Measurements from ENCODE around the gene PIAS4. TPM values are rescaled to one million over a fixed set of nuclear protein-coding genes. Genes with fewer than 3 reads are reported as not detected.

The PIAS4 gene
- polyA plus RNA-seq, 1 donor: 25.0 TPM

GRCh38 chr19:4059891-4060620 is 52.5 kb downstream of the PIAS4 start:
- DNase-seq (ENCODE audit: low read depth): no peak

GRCh38 chr19:4060621-4061177 is 53.2 kb downstream of the PIAS4 start:
- DNase-seq (ENCODE audit: low read depth): no peak

- DNase-seq (ENCODE audit: low read depth): no peak
Observed at GRCh38 chr19:4061178-4061682, 53.7 kb downstream of the PIAS4 start.

- no peak for DNase-seq (ENCODE audit: low read depth)
Observed at GRCh38 chr19:4061683-4062418, 54.3 kb downstream of the PIAS4 start.

GRCh38 chr19:4062419-4063368 is 55.2 kb downstream of the PIAS4 start:
- no peak for DNase-seq (ENCODE audit: low read depth)

GRCh38 chr19:4063369-4064148 is 56.0 kb downstream of the PIAS4 start:
- DNase-seq (ENCODE audit: low read depth): no peak

GRCh38 chr19:4064149-4064495 is 56.6 kb downstream of the PIAS4 start:
- no peak for DNase-seq (ENCODE audit: low read depth)

- DNase-seq (ENCODE audit: low read depth): no peak
Observed at GRCh38 chr19:4064496-4065260, 57.1 kb downstream of the PIAS4 start.

- DNase-seq (ENCODE audit: low read depth): peak; percentile 90
Observed at GRCh38 chr19:4065430-4066175, 58.1 kb downstream of the PIAS4 start.

GRCh38 chr19:4066176-4066606 is 58.7 kb downstream of the PIAS4 start:
- no peak for DNase-seq (ENCODE audit: low read depth)

GRCh38 chr19:4066682-4067395 is 59.3 kb downstream of the PIAS4 start, which contains the start of gene ZBTB7A:
Gene ZBTB7A (minus strand): TSS chr19:4066899. CDS start chr19:4055232, 11,667 bp downstream.
- DNase-seq (ENCODE audit: low read depth): peak; percentile 34

GRCh38 chr19:4067396-4068046 is 60.0 kb downstream of the PIAS4 start:
- no peak for DNase-seq (ENCODE audit: low read depth)

GRCh38 chr19:4068047-4068966 is 60.8 kb downstream of the PIAS4 start:
- no peak for DNase-seq (ENCODE audit: low read depth)

- no peak for DNase-seq (ENCODE audit: low read depth)
Observed at GRCh38 chr19:4069331-4069959, 61.9 kb downstream of the PIAS4 start.

GRCh38 chr19:4071610-4072009 is 64.1 kb downstream of the PIAS4 start:
- DNase-seq (ENCODE audit: low read depth): no peak

- DNase-seq (ENCODE audit: low read depth): no peak
Observed at GRCh38 chr19:4075373-4075772, 67.8 kb downstream of the PIAS4 start.

Measured in forelimb muscle (tissue), 1 donor.